Inferior parietal cortex (tissue), 1 donor: Measurements from ENCODE around the gene GANC.
"Not testable (repeated sequence)": the region's sequence is repeated elsewhere in the genome, so short reads cannot be mapped to it uniquely, and the experiment has no call there.

ENCODE experiments used
- DNase-seq: peaks from one replicate; pipeline ENCODE4 v3.0.0-alpha.2; 2016; ENCODE audit errors: extremely low spot score

Gene GANC

DNA sequence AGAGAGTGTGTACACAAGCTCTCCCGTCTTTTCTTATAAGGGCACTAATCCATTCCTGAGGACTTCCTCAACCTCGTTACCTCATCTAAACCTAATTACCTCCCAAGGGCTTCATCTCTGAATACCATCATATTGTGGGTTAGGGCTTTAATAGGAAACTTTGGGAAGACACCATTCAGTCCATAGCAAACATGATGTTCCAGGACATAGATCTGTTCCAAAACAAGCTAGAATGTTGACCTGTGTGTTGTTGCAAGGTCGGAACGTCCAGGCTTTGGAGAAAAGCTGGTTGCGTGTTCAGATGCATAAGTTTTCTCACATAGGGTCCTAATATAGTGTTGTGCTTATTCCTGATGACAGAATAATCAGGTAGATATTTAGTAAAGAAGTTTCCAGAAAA is 9.9 kb downstream of the GANC start:
- no peak for DNase-seq

DNA sequence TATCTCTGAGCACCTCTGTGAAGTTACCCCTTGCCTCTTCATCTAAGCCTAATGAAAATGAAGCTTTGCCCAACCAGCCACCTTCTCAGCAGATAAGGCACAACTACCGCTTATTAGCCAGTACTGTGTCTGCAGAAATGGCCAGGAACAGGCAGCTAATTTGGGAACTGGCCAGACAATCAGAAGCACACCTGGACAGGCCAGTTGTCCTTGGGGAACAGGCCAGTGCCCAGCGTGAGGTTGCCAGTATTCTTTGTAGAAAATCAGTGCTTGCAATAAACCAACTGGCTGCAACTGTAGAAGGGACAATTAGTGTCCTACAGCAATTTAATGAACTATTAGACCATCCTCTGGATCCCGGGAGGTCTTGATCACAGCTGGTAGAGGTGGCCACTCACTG is 10.7 kb downstream of the GANC start:
- no peak for DNase-seq

DNA sequence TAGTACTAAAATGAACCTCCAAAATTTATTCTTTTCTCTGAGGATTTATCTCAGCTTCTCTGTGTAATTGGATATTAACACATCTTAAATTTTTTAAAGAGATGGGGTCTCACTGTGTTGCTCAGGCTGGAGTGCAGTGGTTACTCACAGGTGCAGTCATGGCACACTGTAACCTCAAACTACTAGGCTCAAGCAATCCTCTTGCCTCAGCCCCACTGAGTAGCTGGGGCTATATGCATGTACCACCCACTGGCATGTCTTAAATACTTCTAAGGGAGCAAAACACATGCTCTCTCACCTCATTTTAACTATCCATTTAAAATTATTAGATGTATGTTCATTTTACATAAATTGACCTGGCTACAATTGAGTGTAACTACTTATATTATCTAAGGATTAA is 11.6 kb downstream of the GANC start:
- no peak for DNase-seq

DNA sequence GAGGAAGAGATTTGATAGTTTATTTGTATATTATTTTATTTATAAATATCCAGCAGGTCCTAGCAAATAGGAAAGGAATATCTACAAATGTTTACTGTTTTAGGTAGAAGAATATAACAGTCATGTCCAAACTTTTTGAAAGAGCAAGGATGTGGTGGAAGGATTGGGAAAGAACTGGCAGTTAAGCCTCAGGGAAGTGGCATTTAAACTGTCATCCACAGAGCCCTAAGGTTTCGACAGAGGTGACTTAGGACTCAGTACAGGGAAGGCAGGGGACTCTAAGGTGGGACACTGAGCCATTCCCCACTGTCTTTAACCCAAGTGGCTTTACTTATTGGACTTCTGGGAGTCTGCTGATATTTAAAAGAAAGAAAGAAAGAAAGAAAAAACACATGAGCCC is 12.0 kb downstream of the GANC start:
- no peak for DNase-seq

DNA sequence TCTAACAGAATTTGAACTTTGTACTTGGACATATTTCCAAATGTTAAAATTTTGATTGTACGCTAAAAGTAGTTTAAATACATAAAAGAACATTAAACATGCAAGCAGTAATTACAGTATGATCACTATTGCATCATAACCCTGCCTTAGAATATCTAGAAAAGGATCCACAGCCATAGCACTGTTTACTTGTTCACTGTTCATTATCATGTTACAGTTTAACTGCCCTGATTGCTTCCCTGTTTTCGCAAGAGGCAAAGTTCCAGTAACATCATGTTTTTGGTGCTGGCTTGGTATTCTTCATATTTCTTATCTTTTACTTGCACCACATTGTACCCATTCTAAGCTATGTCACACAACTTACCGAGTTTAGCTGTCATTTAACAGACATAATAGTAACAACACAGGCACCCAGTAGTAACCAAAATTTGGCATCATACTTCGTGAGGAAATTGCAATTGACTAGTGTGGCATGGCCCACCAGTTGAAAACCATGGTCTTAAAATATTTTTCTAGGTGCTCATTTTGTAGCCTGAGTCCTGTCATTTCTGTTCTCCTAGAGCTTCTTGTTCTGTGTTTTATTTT is 13.5 kb downstream of the GANC start:
- no peak for DNase-seq

DNA sequence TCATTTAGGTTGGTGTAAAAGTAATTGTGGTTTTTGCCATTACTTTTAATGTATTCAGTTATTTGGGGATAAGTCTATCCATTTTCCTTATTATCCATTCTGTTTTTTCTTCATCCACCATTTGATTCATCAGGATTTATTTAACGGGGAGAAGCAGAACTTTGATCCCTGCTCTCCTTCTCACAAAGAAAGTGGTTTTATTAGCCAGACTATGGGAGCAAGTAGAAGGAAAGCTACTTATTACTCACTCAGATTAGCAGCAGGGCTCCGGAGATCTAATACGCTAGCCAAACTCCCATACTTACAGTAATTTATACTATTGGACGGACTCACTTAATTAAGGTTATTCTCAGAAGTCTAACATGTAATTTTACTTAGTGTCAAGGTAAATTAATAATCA is 14.9 kb downstream of the GANC start:
- no peak for DNase-seq

DNA sequence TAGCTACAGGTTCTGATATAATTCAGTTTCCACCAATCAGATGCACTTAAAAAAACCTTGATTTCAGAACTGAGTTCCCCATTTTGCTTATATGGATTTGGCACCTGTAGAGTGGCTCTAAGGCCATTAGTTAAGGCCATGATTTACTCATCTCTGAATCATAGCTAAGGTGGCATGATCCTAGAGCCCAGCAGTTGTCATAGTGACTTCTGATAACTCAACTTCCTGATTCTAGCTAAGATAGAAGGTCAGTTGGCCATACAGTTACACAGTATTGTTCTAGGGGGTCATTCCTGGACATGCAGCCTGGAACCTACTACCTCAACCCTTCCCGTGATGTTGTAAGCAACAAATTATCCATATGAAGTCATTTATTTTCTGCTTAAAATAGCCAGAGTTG is 16.2 kb downstream of the GANC start:
- DNase-seq = no peak

DNA sequence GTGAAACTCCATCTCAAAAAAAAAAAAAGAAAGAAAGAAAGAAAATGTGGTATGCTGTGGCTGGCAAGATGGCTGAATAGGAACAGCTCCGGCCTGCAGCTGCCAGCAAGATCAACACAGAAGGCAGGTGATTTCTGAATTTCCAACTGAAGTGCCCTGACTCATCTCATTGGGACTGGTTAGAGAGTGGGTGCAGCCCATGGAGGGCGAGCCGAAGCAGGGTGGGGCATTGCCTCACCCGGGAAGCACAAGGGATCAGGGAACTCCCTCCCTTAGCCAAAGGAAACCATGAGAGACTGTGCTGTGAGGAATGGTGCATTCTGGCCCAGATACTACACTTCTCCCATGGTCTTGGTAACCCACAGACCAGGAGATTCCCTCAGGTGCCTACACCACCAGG is 28.0 kb downstream of the GANC start:
- not testable (repeated sequence) for DNase-seq

DNA sequence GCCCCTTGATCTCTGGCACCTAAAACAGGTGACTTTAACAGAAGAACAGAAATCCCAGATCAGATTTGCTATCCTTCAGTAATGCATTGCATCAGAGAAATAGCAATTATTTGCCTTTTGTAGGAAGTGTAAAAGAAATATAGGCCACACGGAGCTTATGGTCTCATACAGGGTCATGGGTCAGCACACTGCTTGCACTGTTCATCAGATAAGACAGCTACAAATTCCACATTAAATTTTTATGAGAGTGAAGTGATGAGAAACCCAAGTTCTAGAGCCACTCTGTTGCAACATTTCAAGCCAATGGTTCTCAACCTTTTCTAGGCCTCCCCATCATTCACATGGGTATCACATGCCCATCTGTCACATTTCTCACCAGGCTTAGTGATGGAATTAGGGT is 33.7 kb downstream of the GANC start:
- no peak for DNase-seq

DNA sequence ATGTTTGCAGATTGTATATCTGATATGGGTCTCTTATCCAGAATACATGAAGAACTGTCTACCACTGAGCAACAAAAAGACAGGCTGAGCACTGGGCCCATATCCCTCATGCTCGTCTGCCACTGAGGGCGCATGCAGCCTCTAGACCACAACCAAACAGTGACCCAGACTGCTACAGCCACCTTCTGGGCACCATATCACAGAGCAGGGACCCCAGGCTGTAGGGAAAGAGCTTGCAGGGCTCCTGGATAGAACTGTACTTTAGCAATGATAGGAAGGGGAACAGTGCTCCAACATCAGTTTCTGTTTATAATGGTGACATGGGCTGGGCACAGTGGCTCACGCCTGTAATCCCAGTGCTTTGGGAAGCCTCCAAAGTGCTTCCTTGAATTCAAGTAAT is 40.5 kb downstream of the GANC start:
- no peak for DNase-seq

DNA sequence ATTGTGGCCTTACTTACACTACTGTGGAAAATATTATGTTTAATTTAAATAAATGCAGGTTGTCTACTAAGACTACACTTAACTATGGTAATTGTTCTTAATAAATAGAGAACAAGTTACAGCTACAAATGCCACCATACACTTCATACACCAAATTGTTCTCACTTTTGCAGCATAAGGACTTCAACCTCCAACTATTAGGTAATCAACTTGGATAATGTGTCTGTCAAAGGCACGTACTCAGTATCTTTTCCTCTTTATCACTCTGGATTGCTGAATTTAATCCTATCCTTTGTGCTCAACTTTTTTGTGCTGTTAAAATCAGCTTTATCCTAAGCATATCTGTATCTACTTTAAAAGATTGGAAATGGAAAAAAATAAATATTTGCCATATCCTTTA is 41.8 kb downstream of the GANC start:
- no peak for DNase-seq

DNA sequence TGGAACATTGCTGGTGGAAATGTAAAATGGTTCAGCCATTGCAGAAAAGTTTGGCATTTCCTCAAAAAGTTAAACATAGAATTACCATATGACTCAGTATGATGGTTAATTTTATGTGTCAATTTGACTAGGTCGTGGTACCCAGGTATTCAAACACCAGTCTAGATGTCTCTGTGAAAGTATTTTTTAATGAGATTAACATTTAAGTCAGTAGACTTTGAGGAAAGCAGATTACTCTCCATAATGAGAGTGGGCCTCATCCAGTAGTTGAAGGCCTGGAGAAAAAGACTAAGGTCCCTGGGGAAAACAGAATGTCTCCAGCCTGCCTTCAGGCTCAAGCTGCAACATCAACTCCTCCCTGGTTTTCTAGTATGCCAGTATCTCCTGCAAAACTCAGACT is 42.5 kb downstream of the GANC start:
- no peak for DNase-seq

DNA sequence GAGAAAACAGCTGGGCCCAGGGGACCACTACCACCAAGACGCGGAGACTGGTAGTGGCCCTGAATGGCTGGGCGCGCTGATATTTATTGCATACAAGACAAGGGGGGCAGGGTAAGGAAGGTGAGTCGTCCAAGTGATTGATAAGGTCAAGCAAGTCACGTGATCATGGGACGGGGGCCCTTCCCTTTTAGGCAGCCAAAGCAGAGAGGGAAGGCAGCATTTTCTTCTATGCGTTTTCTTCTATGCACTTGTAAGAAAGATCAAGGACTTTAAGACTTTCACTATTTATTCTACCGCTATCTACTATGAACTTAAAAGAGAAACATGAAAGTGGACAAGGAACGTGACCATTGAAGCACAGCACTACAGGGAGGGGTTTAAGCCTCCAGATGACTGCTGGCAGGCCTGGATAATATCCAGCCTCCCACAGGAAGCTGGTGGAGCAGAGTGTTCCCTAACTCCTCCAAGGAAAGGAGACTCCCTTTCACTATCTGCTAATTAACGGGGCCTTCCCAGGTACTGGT is 43.3 kb downstream of the GANC start:
- not testable (repeated sequence) for DNase-seq

DNA sequence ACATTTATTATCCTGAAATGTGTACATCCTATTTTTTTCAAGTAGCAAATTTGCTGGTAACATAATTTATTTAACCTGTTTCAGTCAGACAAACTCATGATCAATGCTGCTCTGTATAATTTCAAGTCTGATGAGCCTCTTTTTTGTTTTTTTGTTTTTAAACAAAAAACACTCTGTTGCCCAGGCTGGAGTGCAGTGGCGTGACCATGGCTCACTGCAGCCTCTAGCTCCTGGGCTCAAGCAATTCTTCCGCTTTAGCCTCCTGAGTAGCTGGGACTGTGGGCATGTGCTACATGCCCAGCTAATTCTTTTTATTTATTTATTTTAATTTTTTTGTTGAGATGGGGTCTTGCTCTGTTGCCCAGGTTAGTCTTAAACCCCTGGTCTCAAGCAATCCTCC is 46.2 kb downstream of the GANC start:
- DNase-seq = no peak

DNA sequence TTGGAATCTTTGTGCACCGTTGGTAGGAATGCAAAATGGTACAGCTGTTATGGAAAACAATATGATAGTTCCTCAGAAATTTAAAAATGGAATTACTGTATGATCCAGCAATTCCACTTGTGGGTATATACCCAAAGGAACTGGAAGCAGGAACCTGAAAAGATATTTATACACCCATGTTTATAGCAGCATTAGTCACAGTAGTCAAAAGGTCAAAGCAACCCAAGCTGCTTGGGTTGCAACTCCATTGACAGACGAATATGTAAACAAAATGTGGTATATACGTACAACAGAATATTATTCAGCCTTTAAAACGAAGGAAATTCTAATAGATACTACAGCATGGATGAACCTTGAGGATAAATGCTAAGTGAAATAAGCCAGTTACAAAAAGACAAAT is 51.3 kb downstream of the GANC start:
- no peak for DNase-seq

DNA sequence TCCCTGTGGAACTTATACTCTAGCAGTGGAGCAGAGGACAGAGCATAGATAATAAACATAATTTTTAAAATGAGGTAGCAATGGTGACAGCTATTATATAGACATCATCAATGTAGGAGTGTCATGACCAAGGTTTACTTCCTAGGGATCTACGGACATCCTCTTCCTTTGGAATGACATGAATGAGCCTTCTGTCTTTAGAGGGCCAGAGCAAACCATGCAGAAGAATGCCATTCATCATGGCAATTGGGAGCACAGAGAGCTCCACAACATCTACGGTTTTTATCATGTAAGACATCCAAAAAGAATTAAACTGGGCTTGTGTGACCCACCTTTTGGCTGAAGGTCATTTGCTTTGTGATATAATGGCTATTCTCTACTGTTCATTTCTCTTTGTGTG is 56.2 kb downstream of the GANC start:
- DNase-seq = no peak

DNA sequence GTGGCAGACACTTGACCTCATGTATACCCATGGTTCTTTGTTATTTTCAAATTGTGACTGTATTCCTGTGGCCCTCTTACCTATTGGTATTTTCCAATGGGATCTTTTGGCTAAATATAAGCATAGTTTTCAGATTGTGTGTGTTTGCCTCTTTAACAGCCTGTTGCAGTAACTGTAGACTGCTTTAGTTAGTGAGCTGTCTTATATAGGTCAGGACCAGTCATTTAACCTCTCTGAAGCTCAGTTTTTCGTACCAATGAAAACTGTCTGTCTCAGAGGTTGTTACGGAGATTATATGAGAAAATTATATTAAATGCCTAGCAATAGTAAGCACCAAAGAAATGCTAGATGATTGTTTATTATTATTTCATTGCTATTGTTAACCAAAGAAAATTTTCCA is 57.0 kb downstream of the GANC start:
- no peak for DNase-seq

DNA sequence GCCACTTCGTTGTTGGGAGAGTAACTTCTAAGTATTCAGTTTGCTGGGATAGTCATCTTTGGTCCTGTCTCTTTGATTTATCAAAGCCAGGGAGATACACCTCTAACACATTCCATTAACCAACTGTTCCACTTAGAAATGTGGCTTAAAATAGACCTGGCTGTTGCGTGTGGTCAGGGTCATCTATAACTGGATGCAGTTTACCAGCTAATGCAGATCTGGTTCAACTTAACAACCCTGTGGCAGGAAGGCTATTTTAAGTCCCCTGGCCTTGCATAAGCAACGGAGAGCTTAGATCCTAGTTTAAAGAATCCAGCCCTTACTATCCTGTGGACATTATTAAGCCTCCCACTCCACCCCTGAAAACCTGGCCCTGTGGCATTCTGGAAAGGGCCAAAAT is 58.2 kb downstream of the GANC start:
- DNase-seq = no peak

DNA sequence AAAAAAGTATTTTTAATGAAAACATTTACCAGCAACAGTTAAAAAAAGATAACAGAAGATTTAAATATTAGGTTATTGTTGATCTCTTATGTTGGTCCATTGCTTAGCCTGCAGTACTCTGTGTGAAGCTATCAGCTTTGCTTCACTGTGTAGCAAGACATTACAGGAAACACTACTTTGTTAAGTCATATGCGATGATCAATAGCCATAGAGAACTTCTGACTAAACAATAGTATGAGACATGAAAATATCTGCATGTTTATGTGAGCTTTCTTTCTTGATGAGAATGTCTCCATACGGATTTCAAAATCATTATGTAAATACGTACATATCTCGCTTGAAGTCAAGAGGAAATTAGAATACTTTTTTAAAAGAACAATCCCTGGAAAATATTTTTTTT is 59.3 kb downstream of the GANC start:
- DNase-seq = no peak

DNA sequence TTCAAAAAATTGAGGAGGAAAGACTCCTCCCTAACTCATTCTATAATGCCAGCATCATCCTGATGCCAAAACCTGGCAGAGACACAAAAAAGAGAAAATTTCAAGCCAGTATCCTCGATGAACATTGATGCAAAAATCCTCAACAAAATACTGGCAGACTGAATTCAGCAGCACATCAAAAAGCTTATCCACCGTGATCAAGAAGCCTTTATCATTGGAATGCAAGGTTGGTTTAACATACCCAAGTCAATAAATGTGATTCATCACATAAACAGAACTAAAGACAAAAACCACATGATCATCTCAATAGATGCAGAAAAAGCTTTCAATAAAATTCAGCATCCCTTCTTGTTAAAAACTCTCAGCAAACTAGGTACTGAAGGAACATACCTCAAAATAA is 62.1 kb downstream of the GANC start:
- DNase-seq = no peak

DNA sequence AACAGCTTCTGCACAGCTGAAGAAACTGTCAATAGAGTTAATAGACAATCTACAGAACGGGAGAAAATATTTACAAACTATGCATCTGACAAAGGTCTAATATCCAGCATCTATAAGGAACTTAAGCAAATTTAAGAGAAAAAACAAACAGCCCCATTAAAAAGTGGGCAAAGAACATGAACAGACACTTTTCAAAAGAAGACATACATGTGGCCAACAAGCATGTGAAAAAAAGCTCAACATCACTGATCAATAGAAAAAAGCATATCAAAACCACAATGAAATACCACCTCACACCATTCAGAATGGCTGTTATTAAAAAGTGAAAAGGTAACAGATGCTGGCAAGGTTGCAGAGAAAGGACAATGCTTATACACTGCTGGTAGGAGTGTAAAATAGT is 63.6 kb downstream of the GANC start:
- DNase-seq = not testable (repeated sequence)

DNA sequence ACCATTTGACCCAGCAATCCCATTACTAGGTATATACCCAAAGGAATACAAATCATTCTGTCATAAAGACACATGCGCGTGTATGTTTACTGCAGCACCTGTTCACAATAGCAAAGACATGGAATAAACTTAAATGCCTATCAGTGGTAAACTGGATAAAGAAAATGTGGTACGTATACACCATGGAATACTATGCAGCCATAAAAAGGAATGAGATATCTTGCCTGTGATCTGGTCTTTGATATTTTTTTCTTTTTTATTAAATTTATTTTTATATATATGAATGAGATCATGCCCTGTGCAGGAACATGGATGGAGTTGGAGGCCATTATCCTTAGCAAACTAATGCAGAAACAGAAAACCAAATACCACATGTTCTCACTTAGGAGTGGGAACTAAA is 64.1 kb downstream of the GANC start:
- DNase-seq = not testable (repeated sequence)

DNA sequence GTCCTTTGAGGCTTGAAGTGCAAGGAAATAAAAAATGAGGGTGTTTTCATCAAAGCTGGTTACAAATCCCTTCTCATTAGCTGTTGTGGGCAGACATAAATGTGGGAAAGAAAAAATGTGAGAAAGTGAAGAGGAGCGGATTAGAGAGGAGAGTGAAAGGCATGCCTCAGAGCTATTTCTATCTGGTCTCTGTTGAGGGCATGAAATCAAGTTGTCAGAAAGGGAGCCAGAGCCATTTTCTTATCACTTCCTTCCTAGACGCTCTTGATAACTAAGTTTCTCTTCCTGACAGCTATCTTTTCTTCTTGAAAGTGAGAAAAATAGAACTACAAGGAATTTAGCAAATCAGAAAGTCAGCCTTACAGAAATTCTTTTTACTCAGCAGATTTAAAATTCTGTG is 65.5 kb downstream of the GANC start:
- DNase-seq = no peak

DNA sequence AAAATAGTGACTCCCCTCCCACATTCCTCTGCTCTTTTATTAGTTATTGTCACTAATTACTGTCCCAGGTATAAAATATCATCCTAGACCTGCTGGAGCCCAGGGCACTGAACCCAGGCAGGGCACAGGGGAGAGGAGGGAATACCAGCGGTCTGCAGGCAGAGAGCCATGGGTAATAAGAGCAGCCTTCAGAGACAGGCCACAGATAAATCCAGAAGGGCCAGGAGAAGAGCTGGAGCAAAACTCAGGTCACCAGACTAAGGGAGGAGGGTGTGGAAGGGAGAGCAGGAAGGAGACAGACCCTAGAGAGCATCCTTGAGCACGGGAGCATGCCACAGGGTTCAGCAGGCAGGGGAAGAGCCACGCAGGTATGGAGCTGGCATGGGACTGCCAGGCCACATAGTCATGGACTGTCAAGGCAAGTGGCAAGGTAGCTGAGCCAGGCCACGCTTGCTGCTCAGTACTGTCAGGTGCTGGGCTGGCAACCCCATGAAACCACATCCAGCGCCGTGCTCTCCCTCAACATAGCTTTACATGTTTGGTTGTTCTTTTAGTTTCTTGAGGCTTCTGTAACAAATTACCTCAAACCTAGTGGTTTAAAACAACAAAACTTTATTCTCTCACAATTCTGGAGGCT is 70.7 kb downstream of the GANC start:
- DNase-seq = no peak
